ENCODE data around the gene IL22RA1.

IL22RA1 gene

DNA sequence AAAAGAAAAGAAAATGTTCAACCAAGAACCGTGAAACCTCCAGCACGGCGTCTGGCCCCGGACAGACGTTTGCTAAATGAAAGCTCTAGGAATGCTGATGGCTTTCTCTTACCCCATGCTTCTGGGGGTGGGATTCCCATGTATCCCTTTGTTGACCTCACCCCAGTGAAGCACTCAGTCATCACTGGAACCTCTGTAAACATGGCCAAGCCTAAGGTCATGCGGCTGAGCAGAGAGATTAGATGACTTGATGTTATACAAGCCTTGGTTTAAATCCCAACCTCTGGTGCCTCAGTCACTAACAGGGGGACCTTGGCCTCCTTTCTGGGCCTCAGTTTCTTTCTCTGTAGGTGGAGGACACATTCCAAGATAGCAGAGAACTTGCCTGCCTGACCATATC lies 28.2 kb downstream of the IL22RA1 start:
- no peak for DNase-seq (ENCODE audit: low read depth)

DNA sequence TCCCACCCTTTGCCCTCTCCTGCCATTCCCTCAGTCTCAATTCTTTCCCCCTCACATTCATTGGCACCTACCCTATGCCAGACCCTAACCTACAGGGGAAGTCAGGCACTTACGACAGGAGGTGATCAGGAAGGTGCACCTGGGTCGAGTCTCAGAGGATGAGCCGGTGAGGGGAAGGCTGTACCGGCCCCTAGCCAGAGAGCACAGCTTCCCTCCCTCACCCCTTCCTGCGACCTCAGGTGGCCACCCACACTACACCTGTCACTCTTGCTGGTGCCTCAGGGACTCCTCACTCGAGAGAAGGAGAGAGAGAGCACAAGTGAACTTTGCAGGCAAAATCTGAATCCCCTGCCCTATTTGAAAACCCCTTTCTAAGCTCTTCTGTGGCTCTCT lies 29.3 kb downstream of the IL22RA1 start:
- no peak for DNase-seq (ENCODE audit: low read depth)

DNA sequence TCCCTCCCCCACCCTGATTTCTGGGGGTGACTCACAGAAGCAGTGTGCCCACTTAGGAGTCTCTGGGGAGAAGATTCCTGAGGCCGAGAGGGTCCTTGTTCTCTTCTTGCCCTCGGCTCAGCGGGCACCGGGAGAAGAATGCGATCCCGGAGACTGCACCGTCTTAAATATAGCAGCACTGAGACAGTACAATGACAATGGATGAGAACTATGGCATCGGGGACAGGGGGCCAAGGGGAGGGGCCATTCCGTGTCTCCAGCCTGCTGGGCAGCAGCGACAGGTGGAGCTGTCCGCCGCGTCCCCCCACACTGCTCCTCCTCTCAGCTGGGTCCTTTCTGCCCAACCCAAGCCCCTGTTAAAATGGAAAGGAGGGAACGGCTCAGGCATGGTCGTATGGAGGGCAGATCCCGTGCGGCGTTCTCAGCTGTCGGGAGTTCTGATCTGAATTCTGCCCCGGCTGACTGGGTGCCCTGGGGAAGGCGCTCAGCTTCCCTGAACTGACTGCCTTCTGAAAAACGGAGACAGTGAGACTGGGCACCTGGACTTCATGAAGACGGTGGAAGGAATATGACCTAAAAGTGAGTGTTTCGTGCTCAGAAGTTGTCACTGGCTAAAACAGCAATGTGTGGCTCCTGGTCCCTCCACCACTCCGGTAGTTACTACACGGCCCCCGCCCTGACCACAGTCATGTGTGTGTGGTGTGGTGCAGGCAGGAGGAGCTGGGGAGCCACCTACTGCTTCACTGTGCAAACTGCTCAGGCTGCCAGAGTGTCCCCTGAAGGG lies 30.8 kb downstream of the IL22RA1 start, which contains the start of gene MYOM3:
TSS of gene MYOM3 (minus strand) at position 140 of the 784 bp plus-strand sequence. CDS start 3,499 bp downstream, outside the sequence.
- peak; percentile 37 for DNase-seq (ENCODE audit: low read depth)

DNA sequence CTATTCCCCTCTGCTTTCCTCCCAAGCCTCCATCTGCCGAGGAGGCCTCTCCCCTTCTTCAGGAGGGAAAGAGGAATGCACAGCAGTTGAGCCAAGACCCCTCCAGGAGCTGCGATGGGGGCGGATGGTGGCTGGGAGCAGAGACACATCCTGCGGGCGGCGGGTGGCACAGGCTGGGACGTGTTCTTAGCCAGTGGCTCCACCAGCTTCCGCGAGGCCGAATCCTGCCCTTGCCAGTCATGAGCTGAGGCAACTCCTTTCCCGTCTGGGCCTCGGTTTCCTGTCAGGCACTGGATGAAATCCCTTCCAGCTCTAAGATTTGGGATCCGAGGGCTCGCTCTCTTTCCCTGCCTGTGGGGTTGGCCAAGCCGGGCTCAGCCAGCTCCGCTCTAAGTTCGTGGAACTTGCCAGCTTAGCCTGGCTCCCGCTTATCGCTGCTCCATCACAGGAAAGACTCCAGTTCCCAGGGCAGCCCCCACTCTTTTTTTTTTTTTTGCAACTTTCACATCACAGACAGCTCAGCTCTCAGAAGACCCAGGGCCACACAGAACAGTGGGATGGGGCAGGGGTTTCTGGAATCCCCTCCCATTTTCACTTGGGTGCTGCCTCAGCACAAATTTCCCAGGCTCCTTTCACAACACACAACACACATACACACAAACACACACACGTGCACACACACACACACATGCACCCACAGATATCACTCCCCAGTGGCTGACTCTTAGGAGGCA lies 31.5 kb downstream of the IL22RA1 start:
- no peak for DNase-seq (ENCODE audit: low read depth)

DNA sequence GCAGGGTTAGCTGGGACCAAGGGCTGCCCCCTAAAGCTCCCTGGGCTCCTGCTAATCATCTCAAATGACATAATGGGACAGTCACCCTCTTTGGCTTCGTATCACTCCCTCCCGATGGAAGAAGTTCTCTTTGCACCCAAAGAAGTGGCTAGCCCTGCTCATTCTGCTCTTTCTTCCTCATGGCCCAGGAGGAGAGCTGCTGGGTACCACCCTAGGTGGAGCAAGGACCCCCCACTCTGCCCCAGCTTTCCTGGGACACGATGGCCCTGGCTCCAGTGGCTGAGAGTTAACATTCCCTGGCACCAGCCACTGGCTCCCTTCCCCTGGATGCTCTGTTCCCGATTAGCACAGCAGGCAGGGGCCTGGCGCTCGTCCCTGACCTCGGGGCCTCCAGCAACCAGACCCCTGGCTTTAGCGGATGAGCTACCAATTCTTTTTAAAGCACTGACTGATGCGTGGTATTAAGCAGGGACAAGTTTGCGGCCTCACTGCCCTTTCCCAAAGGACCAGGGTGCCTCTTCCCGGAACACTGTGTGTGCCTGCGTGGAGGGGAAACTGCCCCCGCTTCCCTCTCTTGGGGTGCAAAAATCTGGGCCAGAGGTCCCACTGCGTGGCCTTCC lies 32.2 kb downstream of the IL22RA1 start:
- DNase-seq (ENCODE audit: low read depth): no peak

DNA sequence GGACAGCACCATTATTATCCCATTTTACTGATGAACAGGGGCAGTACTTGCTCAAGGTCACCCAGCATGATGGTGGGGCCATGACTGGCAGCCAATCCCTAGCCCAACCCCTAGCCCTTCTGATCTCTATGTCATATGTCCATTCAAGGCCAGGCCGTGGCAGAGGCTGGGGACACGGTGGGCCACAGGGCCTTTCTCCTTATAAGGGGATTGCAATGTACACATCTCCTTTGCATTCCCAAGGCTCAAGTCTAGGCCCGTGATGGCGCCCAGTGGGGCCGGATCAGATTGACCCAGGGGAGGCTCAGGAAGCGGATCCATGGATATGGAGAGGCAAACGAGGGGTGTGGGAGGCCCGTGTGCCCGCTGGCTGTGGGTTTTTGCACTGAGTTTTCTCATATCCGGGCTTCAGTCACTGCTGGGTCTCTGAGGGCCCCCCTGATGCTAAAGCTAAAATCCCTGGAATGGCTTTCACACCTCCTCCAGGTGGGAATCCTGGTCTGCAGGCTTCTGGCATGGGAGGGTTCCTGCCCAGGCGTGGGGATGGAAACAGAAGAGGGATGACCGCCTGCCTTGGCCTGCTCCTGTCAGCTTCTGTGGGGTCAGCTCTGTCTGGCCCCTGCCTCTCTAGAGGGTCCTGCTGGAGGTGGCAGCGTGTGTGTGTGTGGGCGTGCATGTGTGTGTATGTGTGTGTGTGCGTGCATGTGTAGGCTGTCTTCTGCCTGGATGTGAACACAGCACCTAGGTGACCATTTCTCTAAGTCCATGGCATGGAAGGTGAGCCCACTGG lies 33.1 kb downstream of the IL22RA1 start:
- no peak for DNase-seq (ENCODE audit: low read depth)

DNA sequence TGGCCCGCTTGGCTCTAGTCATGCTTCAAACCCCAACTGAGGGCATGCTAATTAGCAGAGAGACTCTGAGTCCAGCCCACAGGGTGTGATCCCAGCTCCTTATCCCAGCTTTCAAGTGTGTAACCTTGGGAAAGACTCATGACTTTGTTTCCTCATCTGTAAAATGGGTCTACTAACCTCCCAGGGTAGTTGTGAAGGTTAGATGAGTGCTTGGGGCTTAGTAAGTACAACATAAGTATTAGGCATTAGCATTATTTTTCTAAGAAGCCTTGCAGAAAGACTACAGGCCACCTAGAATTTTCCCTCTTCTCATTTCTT lies 33.8 kb downstream of the IL22RA1 start:
- DNase-seq (ENCODE audit: low read depth): no peak

DNA sequence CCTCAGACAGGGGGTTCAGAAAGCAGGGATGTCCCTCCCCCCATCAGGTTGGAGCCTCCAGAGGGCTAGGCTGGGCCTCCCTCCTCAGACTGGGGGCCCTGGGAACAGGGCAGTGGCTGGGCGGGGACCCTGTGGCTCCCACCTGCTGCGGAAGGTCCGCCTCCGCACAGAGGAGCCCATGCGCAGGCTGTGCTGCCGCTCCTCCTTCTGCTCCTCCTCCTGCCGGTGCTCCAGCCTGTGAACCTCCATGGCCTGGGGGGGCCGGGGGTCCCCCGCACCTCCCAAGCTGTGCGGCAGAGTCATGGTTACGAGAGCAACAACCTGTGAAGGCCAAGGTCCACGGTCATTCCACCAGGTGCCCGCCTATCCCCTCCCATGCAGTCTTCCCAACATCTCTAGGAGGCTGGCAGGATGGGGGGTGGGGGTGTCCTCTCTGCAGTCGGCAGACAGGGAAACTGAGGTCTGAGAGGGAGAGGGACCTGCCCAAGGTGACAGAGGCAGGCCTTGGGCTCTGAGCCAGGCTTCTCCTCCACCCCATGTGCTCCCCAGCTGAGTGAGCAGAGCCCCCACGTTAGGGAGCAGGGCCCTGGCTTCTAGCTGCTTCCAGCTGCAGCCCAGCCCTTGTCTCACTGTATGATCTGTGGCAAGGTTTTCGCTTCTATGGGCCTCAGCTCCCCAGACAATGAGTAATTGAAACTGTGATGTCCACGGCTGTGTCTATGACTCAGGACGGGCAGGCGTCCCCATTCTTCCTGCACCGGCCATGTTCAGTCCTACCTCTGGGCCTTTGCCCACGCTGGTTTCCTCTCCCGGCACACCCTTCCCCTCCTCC lies 34.4 kb downstream of the IL22RA1 start:
- DNase-seq (ENCODE audit: low read depth): peak; percentile 60

DNA sequence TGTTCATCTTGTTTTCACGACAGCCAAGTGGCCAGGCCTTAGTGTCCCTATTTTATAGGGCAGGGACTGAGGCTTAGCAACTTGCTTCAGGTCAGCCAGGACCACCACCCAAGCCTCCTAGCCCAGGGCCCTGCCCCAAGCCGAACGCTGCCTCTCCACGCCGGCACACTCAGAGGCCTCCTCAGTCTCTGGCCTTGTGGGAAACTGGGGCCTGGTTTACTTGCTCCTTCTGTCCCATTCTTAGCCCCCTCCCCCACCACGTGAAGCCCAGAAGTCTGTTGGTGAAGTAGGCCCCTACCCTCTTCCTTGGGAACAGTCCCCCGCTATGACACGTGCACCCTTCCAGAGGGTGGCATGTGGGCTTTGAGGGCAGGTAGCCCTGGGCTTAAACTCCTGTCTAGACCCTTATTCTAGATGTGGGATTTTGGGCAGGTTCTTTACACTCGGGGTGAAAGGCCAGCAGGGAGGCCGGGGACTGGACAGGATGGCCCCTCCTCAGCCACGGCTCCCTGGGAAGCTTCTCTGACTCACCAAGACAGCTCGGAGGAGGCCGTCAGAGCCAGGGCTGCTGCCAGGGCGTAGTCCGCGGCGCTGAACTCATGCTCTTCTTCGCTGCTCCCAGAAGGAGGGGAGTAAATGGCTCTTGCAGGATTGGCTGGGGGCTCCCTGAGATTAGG lies 35.3 kb downstream of the IL22RA1 start:
- peak; percentile 26 for DNase-seq (ENCODE audit: low read depth)

DNA sequence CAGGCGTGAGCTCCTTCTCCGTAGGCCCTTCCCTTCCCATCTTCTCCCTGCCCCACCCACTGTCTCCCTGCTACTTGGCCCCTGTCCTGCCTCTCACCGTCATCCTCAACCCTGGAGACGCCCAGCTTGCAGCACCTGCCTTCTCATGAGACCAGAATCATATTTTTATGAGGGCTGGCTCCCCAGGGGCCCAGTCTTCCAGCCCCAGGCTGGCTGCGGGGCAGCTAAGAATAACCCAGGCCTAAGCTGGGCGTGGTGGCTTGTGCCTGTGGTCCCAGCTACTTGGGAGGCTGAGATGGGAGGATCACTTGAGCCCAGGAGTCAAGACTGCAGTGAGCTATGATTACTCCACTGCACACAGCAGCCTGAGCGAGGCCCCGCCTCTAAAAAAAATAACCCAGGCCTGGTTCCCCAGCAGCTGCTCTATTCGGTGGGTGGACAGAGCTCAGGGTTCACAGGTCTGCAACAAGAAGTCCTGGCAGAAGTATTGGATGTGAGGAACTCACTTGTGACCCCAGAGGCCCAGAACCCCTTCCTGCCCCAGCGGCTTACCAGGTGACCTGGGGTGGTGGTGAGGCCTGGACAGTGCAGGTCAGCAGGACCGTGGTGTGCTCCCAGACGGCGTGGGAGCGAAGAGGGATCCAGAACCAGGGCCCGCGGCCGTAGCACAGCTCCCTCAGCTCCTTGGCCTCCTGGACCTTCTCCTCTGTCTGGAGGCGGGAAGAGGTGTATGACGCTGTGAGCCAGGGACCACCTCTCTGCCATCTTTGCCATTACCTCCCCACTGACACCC lies 37.4 kb downstream of the IL22RA1 start:
- no peak for DNase-seq (ENCODE audit: low read depth)

DNA sequence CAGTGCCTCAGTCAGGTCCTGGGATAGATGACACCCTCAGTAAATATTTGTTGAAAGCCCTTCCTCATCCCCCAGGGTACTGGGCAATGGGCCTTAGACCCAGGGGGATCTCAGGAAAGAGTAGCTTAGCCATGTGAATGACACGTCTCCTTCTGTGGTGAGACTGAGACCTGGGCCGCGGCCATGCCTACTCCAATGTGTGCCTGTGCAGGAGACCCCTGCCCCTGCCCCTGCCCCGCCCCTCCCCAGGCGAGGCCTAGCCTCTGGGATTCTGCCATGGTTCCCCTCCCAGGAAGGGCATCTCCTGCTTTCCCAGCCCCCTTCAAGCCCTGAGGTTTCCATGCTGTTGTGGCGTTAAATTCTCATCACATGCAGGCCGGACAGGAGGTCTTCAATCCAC lies 38.1 kb downstream of the IL22RA1 start:
- DNase-seq (ENCODE audit: low read depth): no peak

DNA sequence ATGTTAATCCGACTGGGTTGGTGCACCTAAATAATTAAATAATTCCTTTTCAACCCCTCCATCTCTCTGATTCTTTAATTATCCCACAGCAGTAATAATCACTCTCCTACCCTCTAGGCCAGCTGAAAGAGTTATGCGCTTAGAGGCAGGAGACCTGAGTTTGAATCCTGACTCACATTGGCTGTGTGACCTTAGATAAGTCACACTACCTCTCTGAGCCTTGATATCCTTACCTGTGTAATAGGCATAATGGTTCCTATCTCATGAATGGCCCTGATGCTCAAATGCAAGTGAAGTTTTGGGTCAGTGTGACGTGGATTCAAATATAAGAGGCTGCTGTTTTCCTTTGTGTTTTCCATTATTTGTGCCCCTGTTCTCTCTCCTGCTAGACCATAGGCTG lies 39.1 kb downstream of the IL22RA1 start:
- no peak for DNase-seq (ENCODE audit: low read depth)

DNA sequence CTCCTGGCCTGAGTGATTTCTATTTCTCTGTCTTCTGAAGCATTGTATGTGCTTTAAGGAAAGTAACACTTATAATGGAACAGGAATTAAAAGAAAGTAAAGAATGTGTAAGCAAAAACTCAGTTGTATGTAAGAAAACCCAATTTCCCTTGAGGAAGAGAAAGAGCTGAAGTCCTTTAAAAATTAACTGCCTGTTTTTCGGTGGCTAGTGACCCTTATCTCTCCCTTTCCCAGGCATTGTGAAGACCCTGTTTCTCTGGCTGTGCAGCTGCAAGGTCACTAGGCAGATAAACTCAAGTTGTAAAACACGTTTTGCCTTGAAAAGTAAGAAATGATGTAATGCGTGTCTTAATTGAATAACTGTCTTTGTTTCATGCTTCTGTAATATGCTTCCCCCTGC lies 39.5 kb downstream of the IL22RA1 start:
- no peak for DNase-seq (ENCODE audit: low read depth)

DNA sequence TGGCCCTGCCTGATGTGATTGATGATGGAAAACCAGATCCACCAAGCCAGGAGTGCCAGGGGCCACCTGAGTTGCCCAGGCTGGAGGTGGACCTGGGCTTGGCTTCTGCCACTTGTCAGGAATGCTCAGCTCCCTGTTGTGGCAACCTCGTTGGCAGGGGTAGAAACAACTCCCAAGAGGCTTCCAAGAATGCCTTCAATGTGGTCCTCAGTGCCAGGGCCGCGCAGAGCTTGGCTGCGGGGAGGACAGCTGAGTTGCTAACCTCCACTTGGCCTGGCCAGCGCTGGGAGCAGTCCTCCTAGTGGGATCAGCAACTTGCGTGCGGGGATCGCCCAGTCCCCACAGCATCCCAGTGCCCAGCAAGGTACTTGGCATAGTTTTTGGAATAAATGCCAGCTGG lies 40.0 kb downstream of the IL22RA1 start:
- no peak for DNase-seq (ENCODE audit: low read depth)

DNA sequence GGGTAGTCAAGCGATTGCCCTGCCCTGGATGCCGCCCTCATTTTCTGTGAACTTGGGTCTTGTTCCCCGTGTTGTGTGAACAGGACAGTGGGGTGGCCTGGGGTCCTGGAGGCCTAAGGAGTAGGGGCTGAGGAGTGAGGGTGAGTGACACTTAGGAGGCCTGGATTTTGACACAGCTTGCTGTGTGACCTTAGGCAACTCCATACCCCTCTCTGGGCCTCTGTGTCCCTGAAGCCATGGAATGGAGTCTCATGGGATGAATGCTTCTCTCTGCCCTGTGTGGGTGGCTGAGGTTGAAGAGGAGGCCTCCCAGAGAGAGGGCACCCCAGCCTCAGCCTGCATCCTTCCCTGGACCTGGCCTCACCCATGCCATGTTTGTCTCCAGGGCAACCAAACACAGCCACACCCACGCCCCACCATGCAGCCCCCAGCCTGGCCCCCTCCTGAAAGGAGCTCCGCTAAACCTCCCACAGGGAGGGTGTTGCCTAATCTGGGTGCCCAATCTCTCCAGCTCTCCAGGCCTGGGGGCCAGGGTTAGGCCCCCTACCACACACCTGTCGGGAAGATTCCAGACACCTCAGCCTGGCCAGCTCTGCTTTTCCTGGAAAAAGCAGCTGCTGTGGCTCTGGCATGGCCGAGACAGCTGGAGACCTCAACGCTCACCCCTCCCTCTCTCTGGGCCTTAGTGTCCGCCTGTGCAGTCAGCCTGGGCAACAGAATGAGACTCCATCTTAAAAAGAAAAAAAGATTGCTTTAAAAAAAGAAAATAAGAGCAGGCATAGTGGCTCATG lies 40.9 kb downstream of the IL22RA1 start:
- DNase-seq (ENCODE audit: low read depth): no peak

DNA sequence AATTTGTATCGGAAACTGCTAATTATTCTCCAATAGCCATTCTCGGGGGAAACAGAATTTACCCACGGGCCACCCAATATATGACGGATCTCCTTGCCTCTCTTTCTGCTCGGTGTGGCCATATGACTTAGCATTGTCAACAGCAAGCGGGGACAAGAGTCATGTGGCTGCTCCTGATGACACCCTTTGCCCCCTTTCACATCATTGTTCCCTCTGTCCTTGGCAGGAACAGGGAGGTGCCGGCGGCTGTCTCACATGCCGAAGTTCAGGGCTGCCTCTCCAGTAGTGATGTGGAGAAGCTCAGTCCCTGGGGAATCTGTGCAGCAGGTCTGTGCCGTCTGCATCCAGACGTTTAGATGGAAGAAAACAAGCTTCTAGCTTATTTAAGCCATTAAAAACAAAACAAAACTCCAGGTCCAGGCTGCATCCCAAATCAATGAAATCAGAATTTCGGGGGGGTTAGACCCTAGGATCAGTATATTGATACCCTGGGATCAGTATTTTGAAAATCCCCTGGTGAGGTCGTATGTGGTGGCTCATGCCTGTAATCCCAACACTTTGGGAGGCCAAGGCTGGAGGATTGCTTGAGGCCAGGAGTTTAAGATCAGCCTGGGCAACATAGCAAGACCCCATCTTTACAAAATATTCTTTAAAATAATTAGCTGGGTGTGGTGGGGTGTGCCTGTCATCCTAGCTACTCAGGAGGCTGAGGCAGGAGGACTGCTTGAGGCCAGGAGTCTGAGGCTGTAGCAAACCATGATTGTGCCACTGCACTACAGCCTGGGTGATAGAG lies 41.8 kb downstream of the IL22RA1 start:
- no peak for DNase-seq (ENCODE audit: low read depth)

DNA sequence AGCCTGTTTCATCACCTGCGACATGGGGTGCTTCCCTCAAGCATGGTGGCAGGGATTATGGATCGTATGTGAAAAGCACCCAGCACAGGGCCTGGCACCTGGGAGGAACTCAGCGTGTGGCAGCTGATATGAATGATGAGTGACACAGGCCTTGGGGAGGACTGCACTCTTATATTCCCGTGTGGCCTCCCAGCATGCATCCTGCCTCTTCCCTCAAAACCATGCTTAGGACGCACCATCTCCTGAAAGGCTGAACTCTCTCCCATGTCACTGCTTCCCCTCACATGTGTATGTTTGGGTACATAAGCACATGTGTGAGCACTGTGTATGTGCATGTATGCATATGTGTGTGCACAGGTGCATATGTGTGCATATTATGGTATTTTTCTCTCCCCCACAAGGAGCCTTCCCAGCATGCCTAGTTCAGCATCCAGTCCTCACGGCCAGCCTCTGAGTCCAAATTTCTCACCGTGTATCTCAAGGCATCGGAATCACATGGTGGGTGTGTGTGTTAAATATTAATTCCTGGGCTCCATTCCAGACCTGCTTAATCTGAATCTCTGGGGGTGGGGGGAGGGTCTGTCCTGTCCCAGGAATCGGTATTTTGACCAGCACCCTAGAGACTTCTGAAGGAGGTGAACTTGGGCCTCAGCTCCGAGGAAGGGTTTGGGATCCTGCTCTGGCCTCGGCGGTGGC lies 43.8 kb downstream of the IL22RA1 start:
- no peak for DNase-seq (ENCODE audit: low read depth)

DNA sequence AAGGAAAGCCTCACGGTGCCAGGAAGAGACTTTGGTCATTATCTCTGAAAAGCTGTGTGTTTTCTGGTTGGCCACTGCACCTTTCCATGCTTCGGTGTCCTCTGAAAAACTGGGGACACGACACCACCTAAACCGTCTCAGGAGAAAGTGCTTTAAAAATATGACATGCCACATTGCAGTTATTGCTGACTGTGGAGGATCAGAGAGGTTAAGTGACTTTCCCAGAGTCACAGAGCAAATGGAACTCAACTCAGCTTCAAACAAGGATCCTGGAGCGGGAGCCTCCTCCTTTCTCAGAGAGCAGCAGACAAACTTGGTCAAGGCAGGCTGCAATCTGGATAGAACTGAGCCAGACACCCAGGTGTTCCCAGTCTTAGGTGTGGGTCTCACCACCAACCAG lies 44.8 kb downstream of the IL22RA1 start:
- DNase-seq (ENCODE audit: low read depth): no peak
